ENCODE results near the gene PPP2R3B. TPM values are rescaled to one million over a fixed set of nuclear protein-coding genes. Genes with fewer than 3 reads are reported as not detected.

Gene PPP2R3B
- total and polyA plus RNA-seq, 2 of the 13 experiments (the other 11 are each of a cell fraction or from before 2014, with no cell fraction given): 17.0 to 21.4 TPM

DNA sequence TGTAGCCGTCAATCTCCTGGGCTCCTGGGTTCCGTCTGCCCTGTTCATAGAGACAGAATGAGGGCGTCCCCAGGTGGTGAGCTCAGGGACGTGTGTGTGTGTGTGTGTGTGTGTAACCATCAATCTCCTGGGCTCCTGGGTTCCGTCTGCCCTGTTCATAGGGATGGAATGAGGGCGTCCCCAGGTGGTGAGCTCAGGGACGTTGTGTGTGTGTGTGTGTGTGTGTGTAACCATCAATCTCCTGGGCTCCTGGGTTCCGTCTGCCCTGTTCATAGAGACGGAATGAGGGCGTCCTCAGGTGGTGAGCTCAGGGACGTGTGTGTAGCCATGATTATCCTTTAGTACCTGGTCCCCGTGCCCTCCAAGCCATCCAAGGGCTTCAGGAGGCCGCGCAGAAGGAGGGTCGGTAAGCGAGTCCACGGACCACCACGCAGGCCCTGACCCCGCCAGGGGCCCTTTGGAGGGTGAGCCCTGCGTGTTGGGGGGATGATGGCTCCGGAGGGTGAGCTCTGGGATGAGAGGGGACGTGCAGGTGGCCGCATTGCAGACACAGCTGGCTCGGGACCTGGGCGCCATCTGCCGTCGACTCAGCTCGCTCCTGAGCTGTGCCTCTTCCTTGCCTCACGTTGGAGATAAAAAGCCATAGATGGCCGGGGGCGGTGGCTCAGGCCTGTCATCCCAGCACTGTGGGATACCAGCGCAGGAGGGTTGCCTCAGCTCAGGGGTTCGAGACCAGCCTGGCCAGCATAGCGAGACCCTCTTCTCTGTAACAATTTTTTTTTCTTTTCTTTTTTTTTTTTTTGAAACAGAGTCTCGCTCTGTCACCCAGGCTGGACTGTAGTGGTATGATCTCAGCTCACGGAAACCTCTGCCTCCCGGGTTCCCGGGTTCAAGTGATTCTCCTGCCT lies 62.7 kb downstream of the PPP2R3B start (continued):
- TF ChIP-seq, protein P1, sequence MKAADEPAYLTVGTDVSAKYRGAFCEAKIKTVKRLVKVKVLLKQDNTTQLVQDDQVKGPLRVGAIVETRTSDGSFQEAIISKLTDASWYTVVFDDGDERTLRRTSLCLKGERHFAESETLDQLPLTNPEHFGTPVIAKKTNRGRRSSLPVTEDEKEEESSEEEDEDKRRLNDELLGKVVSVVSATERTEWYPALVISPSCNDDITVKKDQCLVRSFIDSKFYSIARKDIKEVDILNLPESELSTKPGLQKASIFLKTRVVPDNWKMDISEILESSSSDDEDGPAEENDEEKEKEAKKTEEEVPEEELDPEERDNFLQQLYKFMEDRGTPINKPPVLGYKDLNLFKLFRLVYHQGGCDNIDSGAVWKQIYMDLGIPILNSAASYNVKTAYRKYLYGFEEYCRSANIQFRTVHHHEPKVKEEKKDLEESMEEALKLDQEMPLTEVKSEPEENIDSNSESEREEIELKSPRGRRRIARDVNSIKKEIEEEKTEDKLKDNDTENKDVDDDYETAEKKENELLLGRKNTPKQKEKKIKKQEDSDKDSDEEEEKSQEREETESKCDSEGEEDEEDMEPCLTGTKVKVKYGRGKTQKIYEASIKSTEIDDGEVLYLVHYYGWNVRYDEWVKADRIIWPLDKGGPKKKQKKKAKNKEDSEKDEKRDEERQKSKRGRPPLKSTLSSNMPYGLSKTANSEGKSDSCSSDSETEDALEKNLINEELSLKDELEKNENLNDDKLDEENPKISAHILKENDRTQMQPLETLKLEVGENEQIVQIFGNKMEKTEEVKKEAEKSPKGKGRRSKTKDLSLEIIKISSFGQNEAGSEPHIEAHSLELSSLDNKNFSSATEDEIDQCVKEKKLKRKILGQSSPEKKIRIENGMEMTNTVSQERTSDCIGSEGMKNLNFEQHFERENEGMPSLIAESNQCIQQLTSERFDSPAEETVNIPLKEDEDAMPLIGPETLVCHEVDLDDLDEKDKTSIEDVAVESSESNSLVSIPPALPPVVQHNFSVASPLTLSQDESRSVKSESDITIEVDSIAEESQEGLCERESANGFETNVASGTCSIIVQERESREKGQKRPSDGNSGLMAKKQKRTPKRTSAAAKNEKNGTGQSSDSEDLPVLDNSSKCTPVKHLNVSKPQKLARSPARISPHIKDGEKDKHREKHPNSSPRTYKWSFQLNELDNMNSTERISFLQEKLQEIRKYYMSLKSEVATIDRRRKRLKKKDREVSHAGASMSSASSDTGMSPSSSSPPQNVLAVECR (CRISPR knock-in tag; IDR thresholded peaks at IDR 0.05; ENCODE audit: borderline replicate concordance): peak; percentile 48; the same call in 1 of the 2 replicates
- TF ChIP-seq, protein P2, sequence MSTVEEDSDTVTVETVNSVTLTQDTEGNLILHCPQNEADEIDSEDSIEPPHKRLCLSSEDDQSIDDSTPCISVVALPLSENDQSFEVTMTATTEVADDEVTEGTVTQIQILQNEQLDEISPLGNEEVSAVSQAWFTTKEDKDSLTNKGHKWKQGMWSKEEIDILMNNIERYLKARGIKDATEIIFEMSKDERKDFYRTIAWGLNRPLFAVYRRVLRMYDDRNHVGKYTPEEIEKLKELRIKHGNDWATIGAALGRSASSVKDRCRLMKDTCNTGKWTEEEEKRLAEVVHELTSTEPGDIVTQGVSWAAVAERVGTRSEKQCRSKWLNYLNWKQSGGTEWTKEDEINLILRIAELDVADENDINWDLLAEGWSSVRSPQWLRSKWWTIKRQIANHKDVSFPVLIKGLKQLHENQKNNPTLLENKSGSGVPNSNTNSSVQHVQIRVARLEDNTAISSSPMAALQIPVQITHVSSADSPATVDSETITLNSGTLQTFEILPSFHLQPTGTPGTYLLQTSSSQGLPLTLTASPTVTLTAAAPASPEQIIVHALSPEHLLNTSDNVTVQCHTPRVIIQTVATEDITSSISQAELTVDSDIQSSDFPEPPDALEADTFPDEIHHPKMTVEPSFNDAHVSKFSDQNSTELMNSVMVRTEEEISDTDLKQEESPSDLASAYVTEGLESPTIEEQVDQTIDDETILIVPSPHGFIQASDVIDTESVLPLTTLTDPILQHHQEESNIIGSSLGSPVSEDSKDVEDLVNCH (CRISPR knock-in tag; IDR thresholded peaks at IDR 0.05): no peak
- TF ChIP-seq ZNF20 (CRISPR knock-in tag; IDR thresholded peaks at IDR 0.05): no peak
- no peak for TF ChIP-seq IRX3 (CRISPR knock-in tag; IDR thresholded peaks at IDR 0.05; ENCODE audit: borderline replicate concordance, low read depth)
- 0 out of 2 replicates have a peak, but pooled peaks have one; percentile 31 for TF ChIP-seq SPEN (CRISPR knock-in tag; IDR thresholded peaks at IDR 0.05; ENCODE audit: low read depth)

Measured in HepG2 (cell line).